Esophagus muscularis mucosa (tissue), 4 donors: ENCODE data around the gene N4BP3.

Source experiments
- EP300 ChIP-seq: sonication (generic); formaldehyde crosslinking; IDR thresholded peaks from one replicate; pipeline ENCODE4 v1.6.1; 2017; ENCODE audit warnings: antibody characterized with exemption
- POLR2A ChIP-seq: fragments of 450-650 bp; IDR thresholded peaks from one replicate; pipeline ENCODE4 v1.6.1; 2017; ENCODE audit warnings: antibody characterized with exemption, moderate library complexity, mild to moderate bottlenecking, low read depth
- POLR2AphosphoS5 ChIP-seq, 2 donors: sonication (generic); formaldehyde crosslinking; IDR thresholded peaks; one replicate each; pipeline ENCODE4 v1.6.1; 2017; ENCODE audit warnings: antibody characterized with exemption in 2 of 2
- TF ChIP-seq, protein P1 (sequence below), 3 experiments: fragments of 200-600 bp in 2 of 3; fragments of 450-650 bp in 1 of 3; sonication (generic) in 2 of 3; IDR thresholded peaks; one replicate each; pipeline ENCODE4 v1.5.1; 2017 to 2019; ENCODE audit warnings: antibody characterized with exemption in 3 of 3, mild to moderate bottlenecking in 2 of 3, moderate library complexity in 1 of 3

- TF ChIP-seq, protein P1, sequence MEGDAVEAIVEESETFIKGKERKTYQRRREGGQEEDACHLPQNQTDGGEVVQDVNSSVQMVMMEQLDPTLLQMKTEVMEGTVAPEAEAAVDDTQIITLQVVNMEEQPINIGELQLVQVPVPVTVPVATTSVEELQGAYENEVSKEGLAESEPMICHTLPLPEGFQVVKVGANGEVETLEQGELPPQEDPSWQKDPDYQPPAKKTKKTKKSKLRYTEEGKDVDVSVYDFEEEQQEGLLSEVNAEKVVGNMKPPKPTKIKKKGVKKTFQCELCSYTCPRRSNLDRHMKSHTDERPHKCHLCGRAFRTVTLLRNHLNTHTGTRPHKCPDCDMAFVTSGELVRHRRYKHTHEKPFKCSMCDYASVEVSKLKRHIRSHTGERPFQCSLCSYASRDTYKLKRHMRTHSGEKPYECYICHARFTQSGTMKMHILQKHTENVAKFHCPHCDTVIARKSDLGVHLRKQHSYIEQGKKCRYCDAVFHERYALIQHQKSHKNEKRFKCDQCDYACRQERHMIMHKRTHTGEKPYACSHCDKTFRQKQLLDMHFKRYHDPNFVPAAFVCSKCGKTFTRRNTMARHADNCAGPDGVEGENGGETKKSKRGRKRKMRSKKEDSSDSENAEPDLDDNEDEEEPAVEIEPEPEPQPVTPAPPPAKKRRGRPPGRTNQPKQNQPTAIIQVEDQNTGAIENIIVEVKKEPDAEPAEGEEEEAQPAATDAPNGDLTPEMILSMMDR (IDR thresholded peaks at IDR 0.05): no peak
- TF ChIP-seq POLR2A (no peak), POLR2AphosphoS5 (IDR thresholded peaks at IDR 0.05) (no peak), EP300 (no peak)
Measured at GRCh38 chr5:178115814-178116142, 2.4 kb downstream of the N4BP3 start.
